CD4-positive, alpha-beta T cell treated with Interleukin-15 for 1 hour (primary cell): ENCODE measurements around the gene SNTA1.
"Not testable (repeated sequence)": the region's sequence is repeated elsewhere in the genome, so short reads cannot be mapped to it uniquely, and the experiment has no call there.

Experiments used
- DNase-seq: peaks from one replicate; pipeline ENCODE4 v3.0.0-alpha.2; 2020

Gene SNTA1

DNA sequence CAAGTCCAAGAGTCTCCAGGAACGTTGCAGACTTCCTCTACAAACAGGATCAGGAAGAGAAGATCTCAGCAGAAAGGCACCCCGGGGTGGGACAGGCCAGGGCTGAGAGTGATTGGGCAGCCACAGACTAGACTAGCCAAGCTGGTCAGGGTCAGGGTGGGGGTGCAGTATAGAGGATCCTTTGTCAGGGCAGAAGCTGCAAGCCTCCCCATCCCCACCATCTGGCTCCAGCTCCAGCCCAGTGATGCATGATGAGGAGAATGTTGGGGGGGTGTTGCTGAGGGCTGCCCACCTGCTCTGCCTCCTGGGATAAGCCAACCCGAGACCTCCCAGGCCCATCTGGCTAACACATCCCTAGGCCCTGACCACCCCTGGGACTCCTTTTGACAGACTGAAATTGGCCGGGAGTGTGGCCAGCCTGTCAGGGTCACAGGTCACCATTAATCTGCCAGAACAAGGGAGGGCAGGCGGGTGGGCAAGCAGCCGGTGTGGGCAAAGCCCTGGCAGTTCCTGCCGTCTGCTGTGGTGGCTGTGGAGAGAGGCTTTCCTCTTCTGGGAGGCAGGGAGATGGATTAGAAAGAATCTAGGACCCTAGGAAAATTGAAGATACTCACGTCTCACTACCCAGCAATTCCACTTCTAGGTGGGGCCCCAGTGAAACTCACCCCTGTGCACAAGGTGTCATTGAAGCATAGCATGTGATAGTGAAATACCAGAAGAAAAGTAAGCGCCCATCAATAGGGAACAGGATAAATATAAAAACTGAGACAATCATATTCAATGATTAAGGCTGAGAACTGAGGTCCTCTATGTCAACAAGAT is 22.1 kb upstream of the SNTA1 start:
- no peak for DNase-seq

DNA sequence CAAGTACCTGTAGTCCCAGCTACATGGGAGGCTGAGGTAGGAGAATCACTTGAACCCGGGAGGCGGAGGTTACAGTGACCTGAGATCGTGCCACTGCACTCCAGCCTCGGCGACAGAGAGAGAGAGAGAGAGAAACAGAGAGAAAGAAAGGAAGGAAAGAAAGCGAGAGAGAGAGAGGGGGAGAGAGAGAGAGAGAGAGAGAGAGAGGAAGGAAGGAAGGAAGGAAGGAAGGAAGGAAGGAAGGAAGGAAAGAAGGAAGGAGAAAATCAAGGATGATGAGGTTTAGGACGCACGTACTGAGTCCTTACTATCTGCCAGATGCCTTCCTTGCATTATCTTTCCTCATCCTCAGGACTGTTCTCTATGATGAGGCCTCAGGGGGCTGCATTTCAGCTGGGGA is 21.2 kb upstream of the SNTA1 start:
- DNase-seq: not testable (repeated sequence)

GRCh38 chr20:33463332-33464101 is 20.0 kb upstream of the SNTA1 start:
- no peak for DNase-seq

- DNase-seq: no peak
Measured at GRCh38 chr20:33460711-33461110, 17.1 kb upstream of the SNTA1 start.

- no peak for DNase-seq
Measured at GRCh38 chr20:33459599-33459998, 16.0 kb upstream of the SNTA1 start.

- peak; percentile 76 for DNase-seq
Measured at GRCh38 chr20:33456916-33457642, 13.5 kb upstream of the SNTA1 start.

- no peak for DNase-seq
Measured at GRCh38 chr20:33450867-33451266, 7.3 kb upstream of the SNTA1 start.

DNA sequence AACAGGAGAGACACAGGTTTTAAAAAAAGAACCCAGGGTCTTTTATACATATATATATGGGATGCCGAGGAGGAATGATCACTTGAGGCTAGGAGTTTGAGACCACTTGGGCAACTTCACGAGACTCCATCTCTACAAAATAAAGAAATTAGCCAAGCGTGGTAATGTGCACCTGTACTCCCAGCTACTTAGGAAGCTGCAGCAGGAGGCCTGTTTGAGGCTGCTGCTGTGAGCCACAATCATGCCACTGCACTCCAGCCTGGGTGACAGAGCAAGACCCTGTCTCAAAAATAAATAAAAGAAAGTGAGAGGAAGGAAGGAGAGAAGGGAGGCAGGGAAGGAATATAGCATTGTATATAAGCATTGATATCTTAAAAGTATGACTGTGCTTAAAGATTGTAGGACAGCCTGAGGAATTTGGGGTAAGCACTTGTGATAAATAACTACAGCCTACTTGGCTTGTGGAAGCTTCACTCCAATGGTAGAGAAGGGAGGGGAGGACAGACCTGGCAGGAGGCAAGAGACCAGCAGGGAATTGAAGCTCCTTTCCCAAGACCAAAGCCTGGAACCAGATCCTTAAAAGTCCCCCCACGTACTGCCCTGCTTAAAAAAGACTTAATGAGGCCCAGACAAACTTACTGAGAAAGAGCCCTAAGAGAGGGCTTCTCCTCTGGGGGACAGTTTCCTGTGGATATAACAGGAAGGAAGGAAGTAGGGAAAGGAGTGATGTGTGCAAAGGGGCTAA is 2.5 kb upstream of the SNTA1 start:
- DNase-seq: no peak

- DNase-seq: no peak
Measured at GRCh38 chr20:33444797-33445560, 1.4 kb upstream of the SNTA1 start.

- no peak for DNase-seq
Measured at GRCh38 chr20:33443006-33443511, 504 bp downstream of the SNTA1 start.

GRCh38 chr20:33442136-33443005 is 1.2 kb downstream of the SNTA1 start:
- no peak for DNase-seq

DNA sequence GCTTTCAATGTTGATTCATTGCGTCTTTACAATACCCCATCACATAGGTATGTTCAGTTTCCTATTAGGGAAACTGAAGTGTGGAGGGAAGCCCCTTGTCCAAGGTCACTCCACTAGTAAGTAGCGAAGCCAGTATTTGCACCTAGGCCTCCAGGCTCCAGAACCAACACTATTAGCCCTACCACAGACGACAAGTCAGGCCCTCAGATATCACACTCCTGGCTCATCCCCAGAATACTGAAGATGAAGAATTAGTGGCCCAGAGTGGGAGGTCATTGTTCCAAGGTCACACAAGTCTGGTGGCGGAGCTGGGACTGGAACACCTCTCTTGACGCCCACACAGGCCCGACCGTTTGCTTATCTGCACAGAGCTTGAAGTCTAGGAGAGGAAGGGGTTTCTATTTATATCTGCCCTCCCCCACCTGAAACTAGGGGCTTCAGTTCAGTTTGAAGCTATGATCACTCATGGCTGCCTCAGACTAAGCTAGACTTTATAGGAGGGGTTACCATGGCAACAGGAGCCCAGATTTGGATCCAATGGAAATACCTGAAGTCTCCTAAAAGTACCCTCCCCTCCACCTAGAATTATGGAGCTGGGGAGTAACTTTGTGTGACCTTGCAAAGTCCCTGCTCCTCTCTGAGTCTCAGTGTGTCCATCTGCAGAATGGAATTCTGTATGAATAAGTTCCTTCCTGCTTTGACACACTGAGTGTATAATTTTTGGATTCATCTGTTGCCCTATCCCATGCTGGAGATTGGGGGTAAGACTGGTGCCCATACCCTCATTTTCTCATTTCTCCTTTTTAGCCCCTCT is 2.2 kb downstream of the SNTA1 start:
- DNase-seq: no peak

GRCh38 chr20:33440562-33440961 is 3.0 kb downstream of the SNTA1 start:
- DNase-seq: not testable (repeated sequence)

DNA sequence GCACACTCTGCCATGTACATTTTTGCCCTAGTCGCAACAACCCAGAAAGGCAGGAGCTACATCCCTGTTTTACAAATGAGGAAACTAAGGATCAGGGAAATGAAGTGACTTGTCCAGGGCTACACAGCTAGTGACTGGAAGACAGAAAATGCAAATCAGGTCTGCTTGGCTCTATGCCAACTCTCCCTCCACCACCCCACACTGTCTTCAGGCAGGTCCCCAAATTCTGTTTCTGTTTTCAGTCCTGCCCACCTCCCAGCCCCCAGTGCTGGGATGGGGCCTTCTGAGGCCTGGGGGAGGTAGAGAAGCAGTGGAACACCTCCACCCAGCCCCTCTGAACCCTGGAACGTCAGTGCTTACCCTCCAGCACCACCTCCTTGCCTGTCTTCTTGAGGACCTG is 5.1 kb downstream of the SNTA1 start:
- no peak for DNase-seq

GRCh38 chr20:33437141-33437911 is 6.2 kb downstream of the SNTA1 start:
- no peak for DNase-seq

DNA sequence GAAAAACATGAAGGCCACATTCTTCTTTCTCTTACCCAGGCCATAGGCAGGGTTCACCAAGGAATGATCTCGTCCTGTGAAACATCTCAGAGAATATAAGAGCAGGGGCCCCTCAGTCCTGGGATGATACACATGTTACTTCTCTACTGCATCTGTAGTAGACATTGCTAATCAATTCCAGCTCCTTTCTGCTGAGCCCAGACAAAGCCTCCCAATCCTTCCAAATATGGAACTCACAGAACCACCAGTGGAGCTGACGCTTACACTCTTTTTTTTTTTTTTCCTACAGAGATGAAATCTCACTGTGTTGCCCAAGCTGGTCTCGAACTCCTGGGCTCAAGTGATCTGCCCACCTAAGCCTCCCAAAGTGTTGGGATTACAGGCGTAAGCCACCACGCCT is 9.1 kb downstream of the SNTA1 start:
- DNase-seq: no peak

- DNase-seq: no peak
Measured at GRCh38 chr20:33433465-33434234, 9.9 kb downstream of the SNTA1 start.

DNA sequence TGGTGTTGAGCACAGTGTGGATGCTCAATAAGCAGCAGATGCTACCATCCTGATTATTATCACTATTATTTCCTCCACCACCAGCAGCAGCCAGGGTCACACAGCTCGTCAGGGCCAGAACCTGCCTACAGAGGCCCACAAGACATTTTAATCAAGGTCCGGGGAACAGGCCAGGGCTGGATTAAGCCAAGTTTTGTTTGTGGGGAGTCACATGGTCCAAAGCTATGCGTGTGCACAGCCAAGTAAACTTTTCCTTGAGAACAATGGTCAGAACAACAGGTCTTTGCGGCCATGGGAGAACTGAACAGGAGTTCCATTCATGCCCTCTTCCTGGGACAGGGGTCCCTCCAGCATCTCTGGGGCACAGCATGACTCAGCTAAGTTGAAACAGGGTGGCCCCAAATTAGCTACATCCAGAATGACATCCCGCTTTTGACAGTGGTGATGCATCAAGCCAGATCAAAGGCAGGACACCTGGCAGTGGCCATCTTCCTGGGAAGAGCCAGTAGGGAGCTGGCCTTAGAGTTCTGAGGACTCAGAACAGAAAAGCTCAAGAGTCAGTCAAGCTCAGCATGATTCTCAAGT is 11.7 kb downstream of the SNTA1 start:
- no peak for DNase-seq
